ENCODE measurements around the gene TLR9.
A peak's percentile ranks its signal among the peaks of the same experiment; 100 is the strongest.

DNA sequence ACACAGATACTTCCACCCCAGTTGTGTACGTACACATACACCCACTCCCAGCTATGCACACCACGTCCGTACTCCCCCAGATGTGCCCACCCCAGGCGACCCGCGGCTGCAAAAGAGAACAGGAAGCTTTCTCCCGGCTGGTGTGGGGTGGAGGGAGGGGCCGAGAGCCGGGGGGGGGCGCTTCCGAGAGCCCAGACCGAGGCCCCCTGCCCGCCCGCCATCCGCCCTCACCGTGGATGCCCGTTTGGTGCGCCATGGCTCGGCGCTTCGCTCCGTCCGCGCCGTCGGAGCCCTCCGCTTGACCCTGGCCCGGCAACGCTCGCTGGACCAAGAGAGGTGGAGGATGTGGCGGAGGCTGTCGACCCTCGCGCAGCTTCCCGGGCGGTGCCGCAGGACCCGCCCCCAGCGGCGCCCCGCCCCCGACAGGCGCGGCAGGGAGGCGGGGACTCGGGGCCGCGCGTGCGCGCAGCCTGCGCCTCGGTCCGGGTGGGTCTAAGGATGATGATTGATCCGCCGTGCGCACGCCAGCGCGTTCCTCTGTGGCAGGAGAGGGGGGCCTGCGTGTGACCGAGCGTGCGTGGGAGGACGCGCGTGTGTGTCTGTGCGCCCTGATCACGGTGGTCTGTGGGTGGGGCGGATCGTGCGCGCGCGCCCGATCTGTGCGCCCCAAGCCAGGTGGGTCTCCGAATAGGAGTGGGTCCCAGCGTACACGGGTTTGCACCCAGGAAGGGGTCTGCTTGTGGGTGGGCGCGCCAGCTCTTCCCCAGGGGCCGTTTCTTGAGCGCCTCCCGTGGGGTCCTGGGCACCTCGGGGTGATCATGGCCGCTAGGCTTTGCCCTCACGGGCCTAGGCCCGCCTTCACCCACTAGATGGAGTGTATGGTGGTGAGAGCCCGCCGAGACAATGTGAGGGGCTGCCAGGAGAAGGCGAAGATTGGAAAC, 13.6 kb upstream of the TLR9 start, which contains the start of gene TWF2:
- TF ChIP-seq, protein P1, sequence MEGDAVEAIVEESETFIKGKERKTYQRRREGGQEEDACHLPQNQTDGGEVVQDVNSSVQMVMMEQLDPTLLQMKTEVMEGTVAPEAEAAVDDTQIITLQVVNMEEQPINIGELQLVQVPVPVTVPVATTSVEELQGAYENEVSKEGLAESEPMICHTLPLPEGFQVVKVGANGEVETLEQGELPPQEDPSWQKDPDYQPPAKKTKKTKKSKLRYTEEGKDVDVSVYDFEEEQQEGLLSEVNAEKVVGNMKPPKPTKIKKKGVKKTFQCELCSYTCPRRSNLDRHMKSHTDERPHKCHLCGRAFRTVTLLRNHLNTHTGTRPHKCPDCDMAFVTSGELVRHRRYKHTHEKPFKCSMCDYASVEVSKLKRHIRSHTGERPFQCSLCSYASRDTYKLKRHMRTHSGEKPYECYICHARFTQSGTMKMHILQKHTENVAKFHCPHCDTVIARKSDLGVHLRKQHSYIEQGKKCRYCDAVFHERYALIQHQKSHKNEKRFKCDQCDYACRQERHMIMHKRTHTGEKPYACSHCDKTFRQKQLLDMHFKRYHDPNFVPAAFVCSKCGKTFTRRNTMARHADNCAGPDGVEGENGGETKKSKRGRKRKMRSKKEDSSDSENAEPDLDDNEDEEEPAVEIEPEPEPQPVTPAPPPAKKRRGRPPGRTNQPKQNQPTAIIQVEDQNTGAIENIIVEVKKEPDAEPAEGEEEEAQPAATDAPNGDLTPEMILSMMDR (IDR thresholded peaks at IDR 0.05), result peak in 1 of 3 donors; percentile 34
- no peak for TF ChIP-seq POLR2A (IDR thresholded peaks at IDR 0.05)
